GM20431 (cell line): ENCODE data around the gene NUMB.

Source experiments
- in situ Hi-C: fragments of 300-500 bp; cut with MseI, MboI; formaldehyde crosslinking; loops from one replicate; pipeline ENCODE4 v1.15.0; 2020; ENCODE audit warnings: low sequenced_read_pairs; ENCODE audit not compliant: unreplicated experiment

NUMB gene

DNA sequence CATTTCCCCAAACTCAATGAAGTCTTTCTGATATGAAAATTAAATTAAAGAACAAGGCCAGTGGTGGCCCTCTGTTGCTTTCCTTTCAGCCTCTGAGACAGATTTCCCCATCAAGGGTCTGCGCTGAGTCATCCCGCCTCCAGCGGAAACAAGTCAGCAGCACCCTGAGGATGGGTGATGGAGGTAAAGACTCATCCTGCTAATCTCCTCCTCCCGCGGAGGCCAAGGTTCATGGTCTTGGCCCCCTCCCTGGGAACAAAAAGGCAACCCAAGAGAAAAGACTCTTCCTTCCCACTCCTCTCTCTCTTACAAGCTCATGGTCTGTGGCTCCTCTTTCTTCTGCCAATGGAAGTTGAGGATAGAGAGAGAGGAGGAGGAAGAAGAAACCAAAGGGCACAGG, 9.0 kb upstream of the NUMB start:
- in situ Hi-C loops: no loop called here

DNA sequence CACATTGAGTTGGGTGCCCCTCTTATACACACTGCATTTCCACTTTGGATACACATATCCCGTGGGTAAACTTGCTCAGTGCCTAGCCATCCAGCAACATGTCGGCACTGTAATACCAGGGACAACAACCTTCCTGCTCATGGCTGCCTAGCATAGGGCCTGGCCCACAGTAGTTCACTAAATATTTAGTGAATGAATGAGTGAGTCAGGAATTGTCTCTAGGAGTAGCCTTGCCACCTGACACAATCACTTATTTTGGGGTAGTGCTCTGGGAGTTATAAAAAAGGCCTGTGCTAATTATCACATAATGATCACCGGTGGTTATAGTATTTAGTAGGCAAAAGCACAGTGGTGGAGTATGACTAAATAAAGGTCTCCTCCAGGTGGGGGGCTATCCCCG, 8.5 kb upstream of the NUMB start:
- in situ Hi-C loops: no loop called here

DNA sequence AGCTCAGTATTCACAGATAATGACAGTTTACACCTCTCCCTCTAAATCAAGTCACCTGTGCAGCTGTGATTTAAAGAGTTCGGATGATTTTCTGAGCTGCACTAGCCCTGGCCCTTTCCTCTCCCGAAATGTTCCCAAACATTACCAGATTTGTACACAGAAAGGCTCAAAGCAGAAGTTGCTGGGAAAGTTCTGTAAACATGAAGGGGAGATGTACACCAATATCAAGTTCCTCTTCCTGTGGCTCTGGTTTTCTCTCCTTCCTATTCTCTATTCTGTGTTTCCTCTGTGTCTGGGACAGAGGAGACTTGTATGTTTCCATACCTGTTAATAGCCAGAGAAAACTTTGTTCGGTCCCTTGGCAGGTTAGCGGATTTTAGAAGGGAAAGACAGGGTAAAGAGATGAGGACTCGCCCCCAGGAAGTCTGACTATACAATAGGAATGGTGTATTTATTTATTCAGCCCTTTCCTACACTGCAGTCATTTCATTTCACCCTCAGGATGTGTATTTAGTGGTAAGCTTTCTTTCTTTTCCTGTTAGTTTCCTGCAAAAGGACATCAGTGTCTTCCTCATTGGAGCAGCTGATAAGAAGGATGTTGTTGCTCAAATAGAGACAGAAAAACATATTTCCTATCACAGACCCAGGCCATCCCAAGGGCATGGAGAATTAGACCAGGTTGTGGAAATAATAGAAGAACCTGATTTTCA, 7.6 kb upstream of the NUMB start:
- in situ Hi-C loops: no loop called here

DNA sequence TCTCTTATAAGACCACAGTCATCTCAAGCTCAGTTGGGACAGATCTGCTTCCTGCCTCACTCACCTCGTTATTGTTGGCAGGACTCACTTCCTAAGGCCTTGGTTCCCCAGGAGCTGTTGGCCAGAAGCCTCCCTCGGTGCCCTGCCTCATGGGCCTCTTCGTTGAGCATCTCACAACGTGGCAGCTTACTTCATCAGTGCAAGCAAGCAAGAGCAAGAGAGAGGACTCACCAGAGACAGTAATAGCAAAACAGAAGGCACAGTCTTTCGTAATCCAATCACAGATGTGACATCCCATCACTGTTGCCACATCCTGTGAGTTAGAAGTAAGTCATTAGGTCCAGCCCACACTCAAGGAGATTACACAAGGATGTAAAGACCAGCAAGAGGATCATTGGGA, 5.1 kb upstream of the NUMB start:
- in situ Hi-C loops: no loop called here

DNA sequence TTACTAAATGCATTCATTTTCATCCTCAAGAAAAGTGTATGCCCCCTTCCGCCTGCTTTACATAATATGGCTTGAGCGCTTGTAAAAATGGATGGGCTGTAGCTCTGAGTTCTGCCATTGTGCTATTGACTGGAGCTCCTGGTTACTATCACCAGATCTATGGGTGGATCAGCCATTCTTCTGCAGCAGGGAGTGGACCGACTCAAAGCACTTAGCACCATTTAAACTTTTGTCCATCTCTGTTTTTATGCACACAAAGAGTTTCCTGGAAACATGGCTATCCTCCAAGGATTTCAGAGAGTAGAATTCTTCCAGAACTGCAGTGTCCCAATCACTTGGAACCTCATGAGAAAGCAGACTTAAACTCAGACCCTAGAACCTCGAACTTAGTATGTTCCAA, 4.5 kb upstream of the NUMB start:
- in situ Hi-C loops: no loop called here

DNA sequence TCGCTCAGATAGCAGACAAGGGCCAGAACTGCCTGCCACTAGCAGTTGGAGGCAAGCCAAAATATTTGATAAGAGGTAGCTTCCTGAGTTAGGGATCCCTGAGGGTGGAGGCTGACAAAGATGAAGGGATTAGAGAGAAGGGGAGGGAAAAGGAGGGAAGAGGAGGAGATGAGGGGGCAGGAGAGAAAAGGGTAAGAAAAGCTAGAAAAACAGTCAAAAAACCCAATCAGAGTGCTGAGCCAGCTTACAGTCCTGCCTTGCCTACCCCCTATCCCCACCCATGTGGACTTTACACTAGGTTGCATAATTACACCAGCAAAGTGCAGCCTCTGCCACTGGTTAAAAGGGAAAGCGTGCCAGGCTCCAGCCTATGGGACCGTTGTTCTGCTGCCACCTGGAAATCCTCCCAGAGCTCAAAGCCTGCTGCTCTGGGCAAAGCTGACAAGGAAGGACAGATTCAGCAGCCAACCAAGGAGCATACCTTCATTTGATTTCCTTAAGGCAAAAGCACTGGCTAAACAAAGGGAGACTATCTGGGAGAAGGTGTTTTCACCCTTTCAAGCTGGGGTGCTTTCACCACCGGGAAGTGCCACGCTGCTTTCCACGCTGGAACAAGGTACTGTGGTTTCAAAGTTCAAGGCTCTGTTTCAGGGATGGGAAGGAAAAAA, 3.8 kb upstream of the NUMB start:
- in situ Hi-C loops: no loop called here

DNA sequence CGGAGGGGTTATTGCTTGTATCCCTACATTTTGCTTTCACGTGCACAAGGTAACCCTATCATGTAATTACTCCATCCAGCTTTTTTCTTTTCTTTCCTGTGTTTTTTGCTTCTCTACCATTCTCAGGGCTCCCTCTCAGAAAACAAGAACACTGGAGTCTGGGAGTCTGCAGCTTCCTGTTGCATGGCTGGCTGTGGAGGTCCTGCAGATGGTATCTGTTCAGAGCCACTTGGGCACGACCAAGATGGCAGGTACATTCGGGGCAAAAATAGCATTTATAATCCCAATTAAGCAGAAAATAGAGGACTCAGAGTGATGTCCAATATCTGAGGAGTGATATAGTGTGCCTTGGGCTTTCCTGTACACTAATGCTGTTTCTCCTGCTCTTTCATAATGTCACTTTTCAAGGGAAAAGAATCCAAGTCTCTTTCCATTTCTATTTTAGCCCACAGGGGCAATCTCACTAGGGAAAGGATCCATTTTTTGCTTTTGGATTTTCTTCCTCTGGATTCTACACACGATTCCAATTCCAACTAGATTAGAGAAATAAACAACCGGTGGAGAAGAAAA, 3.2 kb upstream of the NUMB start:
- in situ Hi-C loops: no loop called here

DNA sequence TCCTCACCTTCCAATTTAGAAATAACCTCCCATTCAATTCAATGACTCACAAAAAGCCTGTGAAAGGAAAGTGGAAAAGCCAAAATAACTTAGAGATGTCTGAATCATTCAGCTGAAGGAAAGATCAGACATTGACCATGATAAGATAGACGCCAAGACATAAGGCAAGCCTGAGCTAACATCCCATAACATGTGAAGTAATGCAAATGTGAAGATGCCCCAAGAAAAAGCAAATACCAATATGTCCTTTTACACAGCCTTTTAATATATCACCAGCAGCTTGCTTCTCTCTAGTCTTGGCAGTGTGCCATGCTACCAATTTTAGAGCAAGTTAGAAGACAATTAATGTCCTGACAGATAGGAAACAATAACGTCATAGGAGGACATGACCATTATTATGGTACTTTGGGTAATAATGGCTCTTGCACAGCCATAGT, 2.4 kb upstream of the NUMB start:
- in situ Hi-C loops: no loop called here

DNA sequence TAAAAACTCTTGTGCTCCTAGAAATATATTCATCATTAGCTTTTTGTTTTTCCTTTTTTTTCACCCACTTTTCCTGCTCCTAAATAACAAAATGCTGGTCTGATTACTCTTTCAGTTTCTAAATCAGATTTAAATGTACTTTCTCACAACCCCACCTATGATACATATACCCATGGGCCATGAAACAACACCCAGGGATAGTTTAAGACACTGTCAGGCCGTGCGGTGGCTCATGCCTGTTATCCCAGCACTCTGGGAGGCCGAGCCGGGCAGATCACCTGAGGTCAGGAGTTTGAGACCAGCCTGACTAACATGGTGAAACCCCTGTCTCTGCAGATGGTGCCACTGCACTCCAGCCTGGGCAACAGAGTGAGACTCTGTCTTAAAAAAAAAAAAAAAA, 1.6 kb upstream of the NUMB start:
- in situ Hi-C loops: no loop called here

DNA sequence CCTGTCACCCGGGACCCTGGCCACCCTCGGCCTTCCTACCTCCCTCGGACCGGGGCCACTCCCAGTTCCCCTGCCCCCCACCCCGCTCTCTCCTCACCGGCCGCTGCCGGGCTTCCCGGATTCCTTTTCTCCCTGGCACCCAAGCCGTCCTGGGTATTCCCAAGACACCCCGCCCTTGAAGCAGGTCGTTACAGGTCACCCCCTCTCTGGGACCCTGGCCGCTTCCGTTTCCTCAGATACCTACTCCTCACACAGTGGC, 493 bp downstream of the NUMB start:
- in situ Hi-C loops: no loop called here

DNA sequence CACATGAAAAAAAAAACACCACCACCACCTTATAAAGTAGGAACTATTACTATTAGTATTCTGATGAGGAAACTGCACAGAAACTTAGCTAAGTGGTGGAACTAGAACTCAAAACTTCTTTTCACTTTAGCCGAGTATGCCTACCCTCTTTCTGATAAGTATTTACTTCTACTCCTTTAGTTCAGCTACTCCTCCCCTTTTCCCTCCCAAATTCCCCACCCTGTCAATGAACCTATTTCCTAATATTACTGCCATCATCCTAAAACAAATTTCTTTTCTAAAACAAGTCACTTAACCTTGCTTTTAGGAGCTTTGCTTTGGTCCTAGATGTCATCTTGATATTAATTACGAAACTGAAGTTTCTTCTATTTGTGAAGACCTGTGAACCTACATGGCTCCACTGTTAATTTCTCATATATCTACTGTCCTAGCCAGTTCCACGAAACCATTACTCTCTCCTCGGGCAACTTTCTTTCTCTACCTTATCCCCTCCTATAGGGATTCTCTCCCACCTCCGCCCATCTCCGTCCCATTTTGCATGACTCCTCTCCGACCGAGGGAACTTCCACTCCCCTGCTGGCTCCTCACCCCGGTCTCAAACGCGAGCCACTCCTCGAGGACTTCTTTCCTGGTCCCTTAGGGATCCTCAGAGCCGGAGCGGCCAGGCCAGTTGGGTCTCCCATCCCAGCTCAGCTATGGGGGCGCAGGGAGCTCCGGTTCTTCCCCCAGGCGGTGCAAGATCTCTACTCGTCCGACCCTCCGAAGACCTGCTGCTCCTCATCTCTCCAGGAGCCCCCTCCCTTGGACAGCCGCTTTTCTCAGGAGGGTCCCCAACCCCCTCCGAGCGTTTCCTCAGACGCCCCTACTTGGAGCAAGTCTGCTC, 1.1 kb downstream of the NUMB start:
- in situ Hi-C loops: no loop called here

DNA sequence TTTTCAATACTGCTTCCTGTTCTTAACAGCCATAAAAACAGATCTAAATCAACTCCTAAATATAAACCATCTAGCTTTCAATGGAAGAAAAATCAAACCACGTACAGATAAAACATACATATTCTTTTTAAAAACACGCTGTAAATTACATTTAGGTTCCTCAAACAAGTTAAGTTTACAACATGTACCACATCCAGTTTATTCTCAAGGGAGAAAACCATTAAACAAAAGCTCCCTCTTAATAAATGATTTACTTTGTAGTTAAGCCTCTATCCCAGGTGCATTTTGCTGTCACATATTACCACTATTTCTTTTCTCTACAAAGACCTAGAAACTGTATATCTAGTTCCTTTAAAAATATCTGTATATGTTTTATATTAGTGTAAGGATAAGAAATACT, 3.1 kb downstream of the NUMB start:
- in situ Hi-C loops: no loop called here

DNA sequence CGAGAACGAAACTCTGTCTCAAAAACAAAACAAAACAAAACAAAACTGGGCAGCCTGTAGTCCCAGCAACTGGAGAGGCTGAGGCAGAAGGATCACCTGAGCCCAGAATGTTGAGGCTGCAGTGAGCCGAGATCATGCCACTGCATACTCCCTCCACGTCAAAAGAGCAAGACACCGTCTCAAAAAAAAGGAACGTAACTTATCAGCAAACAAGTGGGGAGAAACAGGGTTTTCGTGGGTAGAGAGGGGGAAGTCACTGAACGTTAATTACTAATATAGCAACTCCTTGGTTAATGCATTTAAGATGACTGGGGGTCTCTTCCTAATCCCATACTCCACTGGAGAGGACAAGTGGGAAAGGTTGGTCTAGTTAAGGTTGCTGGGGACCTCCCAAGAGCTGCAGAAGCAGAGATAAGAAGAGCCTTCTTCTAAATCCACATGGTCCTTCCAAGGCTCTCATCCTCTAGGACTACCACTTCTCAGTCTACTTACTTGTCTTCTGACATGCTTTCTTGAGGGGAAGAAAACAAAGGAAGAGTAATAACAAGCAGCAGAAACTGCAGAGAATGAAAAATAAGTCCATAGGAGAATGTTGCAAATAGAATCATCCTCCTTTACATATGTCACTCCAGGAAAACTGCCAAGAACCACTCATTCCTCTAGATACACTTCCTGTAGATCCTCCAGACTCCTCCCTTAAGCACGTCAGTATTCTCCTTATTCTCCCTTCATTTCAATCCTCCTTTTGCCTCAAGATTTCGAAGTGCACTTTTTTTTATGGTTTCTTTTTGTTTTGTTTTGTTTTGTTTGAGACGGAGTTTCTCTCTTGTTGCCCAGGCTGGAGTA, 5.8 kb downstream of the NUMB start:
- in situ Hi-C loops: no loop called here

DNA sequence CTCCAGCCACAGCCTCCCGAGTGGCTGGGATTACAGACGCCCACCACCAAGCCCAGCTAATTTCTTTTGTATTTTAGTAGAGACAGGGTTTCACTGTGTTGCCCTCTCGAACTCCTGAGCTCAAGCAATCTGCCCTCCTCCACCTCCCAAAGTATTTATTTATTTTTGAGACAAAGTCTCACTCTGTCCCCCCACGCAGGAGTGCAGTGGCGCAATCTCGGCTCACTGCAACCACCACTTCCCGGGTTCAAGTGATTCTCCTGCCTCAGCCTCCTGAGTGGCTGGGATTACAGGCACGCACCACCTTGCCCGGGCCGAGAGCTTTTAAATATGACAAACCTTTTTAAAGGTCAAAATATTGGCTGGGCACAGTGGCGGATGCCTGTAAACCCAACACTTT, 14.6 kb downstream of the NUMB start:
- in situ Hi-C loops: no loop called here

DNA sequence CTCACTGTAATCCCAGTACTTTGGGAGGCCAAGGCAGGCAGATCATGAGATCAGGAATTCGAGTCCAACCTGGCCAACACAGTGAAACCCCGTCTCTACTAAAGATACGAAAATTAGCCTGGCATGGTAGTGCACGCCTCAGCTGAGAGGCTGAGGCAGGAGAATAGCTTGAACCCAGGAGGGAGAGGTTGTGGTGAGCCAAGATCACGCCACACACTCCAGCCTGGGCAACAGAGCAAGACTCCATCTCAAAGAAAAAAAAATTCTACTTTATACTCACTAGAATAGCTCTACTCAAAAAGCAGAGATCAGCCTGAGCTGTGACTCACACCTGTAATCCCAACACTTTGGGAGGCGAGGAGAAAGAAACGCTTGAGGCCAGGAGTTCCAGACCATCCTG, 17.1 kb downstream of the NUMB start:
- in situ Hi-C loops: no loop called here

DNA sequence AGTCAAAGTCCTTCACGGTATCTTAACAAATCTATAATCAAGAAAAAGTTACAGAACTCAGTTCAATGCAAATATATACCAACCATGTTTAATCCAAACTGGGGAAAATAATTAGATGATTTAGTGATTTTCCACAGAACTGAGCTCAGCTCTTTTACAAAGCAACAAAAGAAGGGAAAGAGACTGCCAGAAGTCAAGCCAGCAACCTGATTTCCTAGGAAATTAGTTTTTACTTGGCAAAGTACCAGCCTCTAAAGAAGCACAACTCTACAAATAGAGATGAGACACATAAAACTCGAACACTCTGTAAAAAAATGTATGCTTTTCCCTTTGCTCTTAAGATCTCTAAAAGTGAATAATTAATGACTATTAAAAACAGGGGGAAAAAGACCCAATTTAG, 19.4 kb downstream of the NUMB start:
- in situ Hi-C loops: no loop called here

DNA sequence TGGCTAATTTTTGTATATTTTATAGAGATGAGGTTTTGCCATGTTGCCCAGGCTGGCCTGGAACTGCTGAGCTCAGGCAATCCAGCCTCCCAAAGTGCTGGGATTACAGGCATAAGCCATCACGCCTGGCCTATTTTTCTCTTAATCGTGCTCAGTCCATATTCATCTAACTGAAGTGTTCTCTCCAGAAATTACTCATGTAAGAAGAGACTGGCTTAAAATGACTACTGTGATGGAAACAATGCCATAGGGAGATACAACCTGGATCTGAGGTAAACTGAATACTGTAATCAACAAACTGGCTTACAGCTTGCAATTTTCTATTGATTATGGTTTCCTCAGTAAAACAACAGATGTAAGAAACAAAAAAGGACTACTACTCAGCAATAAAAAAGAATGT, 21.1 kb downstream of the NUMB start:
- in situ Hi-C loops: no loop called here

DNA sequence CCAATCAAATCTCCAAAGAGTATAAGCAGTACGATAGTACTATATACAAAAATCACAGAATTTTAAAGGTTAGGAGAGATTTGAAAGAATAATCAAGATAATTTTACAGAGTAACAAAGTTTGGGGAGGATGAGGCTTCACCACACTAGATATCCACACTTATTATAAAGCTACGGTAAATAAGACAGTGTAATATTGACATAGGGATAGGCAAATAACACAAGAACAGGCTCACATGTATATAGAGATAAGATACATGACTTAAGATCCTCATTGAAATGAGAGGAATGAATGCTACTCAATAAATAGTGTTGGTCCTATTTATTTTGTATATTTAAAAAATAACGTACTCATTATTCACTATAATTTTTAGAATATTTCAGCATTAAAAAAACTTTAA, 26.2 kb downstream of the NUMB start:
- in situ Hi-C loops: no loop called here

DNA sequence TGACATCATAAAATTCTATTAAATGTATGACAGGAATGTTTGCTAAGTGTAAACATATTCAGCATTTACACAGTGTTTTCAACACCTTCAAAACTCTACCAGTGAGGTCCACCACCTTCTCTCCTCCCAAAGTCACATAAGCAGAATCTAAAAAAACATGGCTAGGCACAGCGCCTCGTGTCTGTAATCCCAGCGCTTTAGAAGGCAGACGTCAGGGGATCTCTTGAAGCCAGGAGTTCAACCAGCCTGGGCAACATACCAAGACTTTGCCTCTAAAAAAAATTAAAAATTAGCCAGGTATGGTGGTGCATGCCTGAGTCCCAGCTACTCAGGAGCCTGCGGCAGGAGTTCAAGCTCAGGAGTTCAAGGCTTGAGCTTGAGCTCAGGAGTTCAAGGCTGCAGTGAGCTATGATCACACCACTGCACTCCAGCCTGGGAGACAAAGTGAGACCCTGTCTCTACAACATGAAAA, 30.0 kb downstream of the NUMB start:
- in situ Hi-C loops: no loop called here
